Kidney (tissue), 14 donors: ENCODE results near the gene RNH1. TPM values are rescaled to one million over a fixed set of nuclear protein-coding genes. Genes with fewer than 3 reads are reported as not detected.

Source experiments
- DNase-seq, 5 donors: peaks; one replicate each; pipeline ENCODE4 v3.0.0-alpha.2; 2013 to 2020
- FAIRE-seq: peaks from 2 replicates; lab custom pipeline; 2012; peaks lifted over from hg19 to GRCh38; lab: Jason Lieb, UNC
- H3K27ac ChIP-seq, 2 donors: one replicate each; pipeline ENCODE4 v1.7.0; 2013; ENCODE audit warnings: low read depth in 2 of 2, low read length in 2 of 2, inconsistent platforms in 1 of 2
- H3K27me3 ChIP-seq: one replicate; pipeline ENCODE4 v1.7.1; 2013; ENCODE audit warnings: low read length, inconsistent platforms; ENCODE audit not compliant: control insufficient read depth, insufficient read depth
- H3K36me3 ChIP-seq, 3 donors: one replicate each; pipeline versions ENCODE4 v1.7.0 to v1.7.1; 2013; ENCODE audit warnings: low read length in 3 of 3, control low read depth in 1 of 3, inconsistent platforms in 1 of 3; ENCODE audit not compliant: insufficient read depth in 3 of 3, control insufficient read depth in 2 of 3
- H3K4me1 ChIP-seq, 3 donors: one replicate each; pipeline versions ENCODE4 v1.7.0 to v1.7.1; 2013; ENCODE audit warnings: low read length in 3 of 3, inconsistent platforms in 1 of 3, low read depth in 1 of 3; ENCODE audit not compliant: control insufficient read depth in 2 of 3, insufficient read depth in 2 of 3
- H3K4me3 ChIP-seq, 3 donors: one replicate each; pipeline versions ENCODE4 v1.7.0 to v1.8.1; 2013; ENCODE audit warnings: low read length in 3 of 3, control low read depth in 1 of 3, inconsistent platforms in 1 of 3
- H3K9ac ChIP-seq, 3 donors: one replicate each; pipeline versions ENCODE4 v1.7.0 to v1.7.1; 2013; ENCODE audit warnings: low read length in 3 of 3, control low read depth in 1 of 3, inconsistent platforms in 1 of 3
- H3K9me3 ChIP-seq, 3 donors: one replicate each; pipeline versions ENCODE4 v1.7.0 to v1.7.1; 2013; ENCODE audit warnings: low read length in 3 of 3, control low read depth in 1 of 3, inconsistent platforms in 1 of 3; ENCODE audit not compliant: control insufficient read depth in 2 of 3, insufficient read depth in 1 of 3
- CTCF ChIP-seq: IDR thresholded peaks from 3 replicates; pipeline ENCODE4 v1.5.1; 2012; ENCODE audit warnings: mild to moderate bottlenecking, moderate library complexity, borderline replicate concordance; ENCODE audit not compliant: insufficient read depth; ENCODE audit errors: extremely low read depth
- intact Hi-C: fragments of 100-400 bp; cut with DNase I; formaldehyde crosslinking; loops from one replicate; pipeline ENCODE4 v1.11.1; 2022
- polyA plus RNA-seq: library from polyadenylated mRNA; stranded (reverse); fragments of 350-450 nt; fragmentation: Illumina TruSeq; extraction: RNeasy Lipid Tissue Mini Kit (QIAGEN cat#74804); gene quantifications from one replicate; pipeline ENCODE4 v1.2.3, GENCODE V29; 2014; ENCODE audit warnings: low read depth, low replicate concordance; ENCODE audit not compliant: insufficient read depth
- total RNA-seq: library from RNA; stranded (reverse); fragmentation: NEBNext Ultra II Directional; extraction: Animal tissue kit (Norgen Biotek cat#: 25700); gene quantifications from one replicate; pipeline ENCODE4 v1.2.1, GENCODE V29; 2021
- donor health status: control.
- donor health status: control.
- donor health status: control.
- donor health status: control.
- donor health status: control.
- donor health status: DM: yes; HTN: yes; CAD: no.
- donor health status: Normal renal cell carcinoma (clear cell type).

RNH1 gene
- total and polyA plus RNA-seq, 2 donors from 2014 or later: 171 to 191 TPM

GRCh38 chr11:555227-555779 is 48.3 kb upstream of the RNH1 start:
- Histone ChIP-seq H3K27me3 (no peaks in the 10 kb centered on the region), H3K27ac (no peak overlapping the region), H3K9ac (no peak overlapping the region), H3K9me3 (no peaks in the 10 kb centered on the region), H3K4me3 (no peak overlapping the region), H3K4me1 (peaks cover 0 to 18% (median 8%) of the 10 kb centered on the region in 3 donors), H3K36me3 (no peaks in the 10 kb centered on the region)
- no peak for TF ChIP-seq CTCF
- no peak for FAIRE-seq
- intact Hi-C loops: loop anchor here (10.0 kb wide), 1 partner anchor 169 kb away; no protein-coding TSS in a partner anchor
- peak in 1 of 5 donors; percentile 83 for DNase-seq

DNA sequence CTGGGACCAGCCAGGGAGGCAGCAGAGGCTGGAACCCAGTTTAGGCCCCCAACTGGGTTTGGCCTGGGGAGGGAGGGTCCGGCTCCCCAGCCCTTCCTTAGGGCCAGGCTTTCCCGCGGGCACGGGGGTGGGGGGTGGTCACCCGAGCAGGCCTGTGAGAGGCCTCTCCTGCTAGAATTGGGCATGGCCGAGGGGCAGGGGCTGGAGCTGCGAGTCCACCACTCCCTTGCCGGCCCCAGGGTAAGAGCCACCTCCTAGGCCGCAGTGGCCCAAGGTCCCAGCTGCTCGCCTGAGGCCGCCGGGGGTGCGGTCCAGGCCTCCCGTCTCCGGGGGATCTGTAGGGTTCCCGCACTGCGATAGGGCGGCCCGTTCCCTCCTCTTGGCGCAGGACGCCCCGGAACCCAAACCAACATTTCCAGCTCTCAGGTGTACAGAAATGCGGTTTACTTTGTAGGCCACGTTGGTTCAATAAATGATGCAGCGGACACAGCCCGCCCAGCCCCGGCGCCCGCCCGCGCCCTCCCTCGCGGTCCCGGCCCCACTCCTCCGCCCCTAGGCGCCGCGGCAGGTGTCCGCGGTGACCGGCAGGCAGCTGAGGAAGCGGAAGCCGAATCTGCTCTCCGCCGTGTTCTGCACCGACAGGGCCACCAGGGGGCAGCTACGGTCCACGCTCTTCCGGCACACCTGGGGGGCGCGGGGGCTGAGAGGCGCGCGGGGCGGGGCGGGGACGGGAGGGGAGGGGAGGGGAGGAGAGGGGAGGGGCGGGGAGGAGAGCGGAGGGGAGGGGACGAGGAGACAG is 47.6 kb upstream of the RNH1 start:
- intact Hi-C loops: loop anchor here (10.0 kb wide), 1 partner anchor 170 kb away; no protein-coding TSS in a partner anchor
- FAIRE-seq: no peak
- H3K27me3 ChIP-seq: no peaks in the 10 kb centered on the region

DNA sequence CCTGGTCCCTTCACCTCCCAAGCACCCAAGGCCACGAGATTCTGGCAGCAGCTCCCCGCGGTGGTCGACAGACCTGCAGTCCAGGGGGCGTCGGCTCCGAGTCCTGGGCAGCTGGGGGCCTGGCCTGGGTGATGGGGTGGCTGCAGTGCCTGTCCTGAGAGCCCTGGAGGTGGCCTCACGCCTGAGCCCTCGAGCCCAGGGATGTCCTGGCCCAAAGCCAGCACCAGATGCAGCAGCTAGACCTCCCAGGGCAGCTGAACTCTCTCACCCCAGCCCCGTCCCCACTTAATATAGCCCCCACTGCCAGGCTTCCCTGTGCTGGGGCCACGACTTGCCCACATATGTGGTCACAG is 46.9 kb upstream of the RNH1 start:
- DNase-seq: peak in 1 of 5 donors; percentile 74
- no peak for FAIRE-seq
- Histone ChIP-seq H3K36me3 (no peaks in the 10 kb centered on the region), H3K9me3 (no peaks in the 10 kb centered on the region), H3K9ac (no peak overlapping the region), H3K27ac (no peak overlapping the region), H3K4me3 (no peak overlapping the region), H3K4me1 (peaks cover 0 to 7% (median 0%) of the 10 kb centered on the region in 3 donors), H3K27me3 (no peaks in the 10 kb centered on the region)
- intact Hi-C loops: loop anchor here (10.0 kb wide), 1 partner anchor 171 kb away; no protein-coding TSS in a partner anchor
- TF ChIP-seq CTCF: no peak

More for the DNA sequence above, 47.6 kb upstream of the RNH1 start:
- Histone ChIP-seq H3K36me3 (no peaks in the 10 kb centered on the region), H3K4me3 (peak overlapping the region in 1 of 3 donors; percentile 41), H3K9ac (no peak overlapping the region), H3K4me1 (peaks cover 0 to 12% (median 3%) of the 10 kb centered on the region in 3 donors), H3K27ac (no peak overlapping the region), H3K9me3 (no peaks in the 10 kb centered on the region)
- TF ChIP-seq CTCF: peak; percentile 93
- peak; percentile 69 to 92 (median 86) for DNase-seq
